Limb (tissue), 2 donors: ENCODE results near the gene NAPG.
"Not testable (repeated sequence)": the region's sequence is repeated elsewhere in the genome, so short reads cannot be mapped to it uniquely, and the experiment has no call there.

Source experiments
- DNase-seq, 2 donors: peaks; one replicate each; pipeline ENCODE4 v3.0.0-alpha.2; 2016; ENCODE audit errors: extremely low spot score in 2 of 2

NAPG gene

GRCh38 chr18:10579079-10579867, 53.4 kb downstream of the NAPG start:
- no peak for DNase-seq

- DNase-seq: no peak
Measured at GRCh38 chr18:10580215-10580614, 54.4 kb downstream of the NAPG start.

GRCh38 chr18:10585260-10585659, 59.4 kb downstream of the NAPG start:
- no peak for DNase-seq

- no peak for DNase-seq
Measured at GRCh38 chr18:10588975-10589374, 63.1 kb downstream of the NAPG start.

- DNase-seq: no peak
Measured at GRCh38 chr18:10590412-10590811, 64.6 kb downstream of the NAPG start.

- no peak for DNase-seq
Measured at GRCh38 chr18:10591896-10592295, 66.1 kb downstream of the NAPG start.

- DNase-seq: not testable (repeated sequence)
Measured at GRCh38 chr18:10593366-10594022, 67.7 kb downstream of the NAPG start.

GRCh38 chr18:10595917-10596316, 70.1 kb downstream of the NAPG start:
- DNase-seq: not testable (repeated sequence)

- not testable (repeated sequence) for DNase-seq
Measured at GRCh38 chr18:10597695-10598094, 71.9 kb downstream of the NAPG start.

GRCh38 chr18:10600701-10601100, 74.9 kb downstream of the NAPG start:
- not testable (repeated sequence) for DNase-seq
